HCT116 (cell line): ENCODE data around the gene LIN52.

Source experiments
- ATF3 ChIP-seq: IDR thresholded peaks from 2 replicates; pipeline ENCODE4 v1.6.1; 2012
- CTCF ChIP-seq, 3 experiments: fragments of 200-600 bp in 1 of 3; sonication (generic) in 1 of 3; IDR thresholded peaks in 2 of 3; conservative IDR thresholded peaks in 1 of 3; 2 replicates each; pipeline ENCODE4 v1.5.1; 2012 to 2017; ENCODE audit warnings: low read depth in 2 of 3, low read length in 2 of 3, antibody characterized with exemption in 1 of 3, borderline replicate concordance in 1 of 3, control low read depth in 1 of 3, mild to moderate bottlenecking in 1 of 3, mixed read lengths in 1 of 3, mixed run types in 1 of 3, moderate library complexity in 1 of 3; ENCODE audit not compliant: insufficient read depth in 1 of 3
- EGR1 ChIP-seq: IDR thresholded peaks from 2 replicates; pipeline ENCODE4 v1.6.1; 2012; ENCODE audit warnings: low read depth
- ELF1 ChIP-seq: IDR thresholded peaks from 2 replicates; pipeline ENCODE4 v1.6.1; 2012; ENCODE audit warnings: low read depth, borderline replicate concordance
- EZH2 ChIP-seq: fragments of 200-600 bp; sonication (generic); IDR thresholded peaks from 2 replicates; pipeline ENCODE4 v1.6.1; 2017; ENCODE audit warnings: antibody characterized with exemption, mixed run types
- POLR2A ChIP-seq: IDR thresholded peaks from 2 replicates; pipeline ENCODE4 v1.7.0; 2011; ENCODE audit warnings: borderline replicate concordance; ENCODE audit not compliant: insufficient read depth, insufficient read length; ENCODE audit errors: extremely low read depth
- RAD21 ChIP-seq: IDR thresholded peaks from 2 replicates; pipeline ENCODE4 v1.6.1; 2012; ENCODE audit warnings: low read depth, mild to moderate bottlenecking
- REST ChIP-seq: IDR thresholded peaks from 2 replicates; pipeline ENCODE4 v1.6.1; 2012; ENCODE audit warnings: low read depth
- SIN3A ChIP-seq: IDR thresholded peaks from 2 replicates; pipeline ENCODE4 v1.6.1; 2012; ENCODE audit warnings: low read depth
- SP1 ChIP-seq: IDR thresholded peaks from 2 replicates; pipeline ENCODE4 v1.6.1; 2012; ENCODE audit warnings: low read depth
- YY1 ChIP-seq: IDR thresholded peaks from 2 replicates; pipeline ENCODE4 v1.6.1; 2011; ENCODE audit warnings: low read length, low read depth, moderate library complexity, mild to moderate bottlenecking; ENCODE audit not compliant: insufficient replicate concordance; ENCODE audit errors: extremely low read depth
- ZFX ChIP-seq: fragments of 450-650 bp; IDR thresholded peaks from 2 replicates; pipeline ENCODE4 v1.6.1; 2017

GRCh38 chr14:74161526-74162158 lies 76.9 kb downstream of the LIN52 start:
- no peak for TF ChIP-seq POLR2A
- TF ChIP-seq ZFX: no peak
- TF ChIP-seq EZH2: no peak
- no peak for TF ChIP-seq CTCF (IDR thresholded peaks at IDR 0.05 in 2 of 3, conservative IDR thresholded peaks at IDR 0.05 in 1 of 3; ENCODE audit: borderline replicate concordance in 1 of 3, insufficient read depth in 1 of 3, low read depth in 2 of 3, low read length in 2 of 3)
- TF ChIP-seq SIN3A: no peak
- no peak for TF ChIP-seq ELF1
- no peak for TF ChIP-seq REST
- no peak for TF ChIP-seq SP1
- no peak for TF ChIP-seq RAD21
- TF ChIP-seq EGR1: no peak
- TF ChIP-seq ATF3: no peak
- TF ChIP-seq YY1: no peak
